Right lobe of liver (tissue), 4 donors: ENCODE results near the gene DSCAML1.

Experiments used
- POLR2A ChIP-seq: fragments of 450-650 bp; IDR thresholded peaks from one replicate; pipeline ENCODE4 v1.6.1; 2017; ENCODE audit warnings: antibody characterized with exemption, mild to moderate bottlenecking
- TF ChIP-seq, protein P1 (sequence below), 4 donors: fragments of 200-600 bp in 3 of 4; fragments of 450-650 bp in 1 of 4; IDR thresholded peaks; one replicate each; pipeline versions ENCODE4 v1.5.1 to v1.8.0; 2016 to 2022; ENCODE audit warnings: antibody characterized with exemption in 4 of 4, mild to moderate bottlenecking in 2 of 4
- donor health status: DM: no; HTN: no; CAD: no.
- donor health status: DM: no; HTN: no; CAD: no.
- donor health status: DM: no; HTN: yes; CAD: no.

DNA sequence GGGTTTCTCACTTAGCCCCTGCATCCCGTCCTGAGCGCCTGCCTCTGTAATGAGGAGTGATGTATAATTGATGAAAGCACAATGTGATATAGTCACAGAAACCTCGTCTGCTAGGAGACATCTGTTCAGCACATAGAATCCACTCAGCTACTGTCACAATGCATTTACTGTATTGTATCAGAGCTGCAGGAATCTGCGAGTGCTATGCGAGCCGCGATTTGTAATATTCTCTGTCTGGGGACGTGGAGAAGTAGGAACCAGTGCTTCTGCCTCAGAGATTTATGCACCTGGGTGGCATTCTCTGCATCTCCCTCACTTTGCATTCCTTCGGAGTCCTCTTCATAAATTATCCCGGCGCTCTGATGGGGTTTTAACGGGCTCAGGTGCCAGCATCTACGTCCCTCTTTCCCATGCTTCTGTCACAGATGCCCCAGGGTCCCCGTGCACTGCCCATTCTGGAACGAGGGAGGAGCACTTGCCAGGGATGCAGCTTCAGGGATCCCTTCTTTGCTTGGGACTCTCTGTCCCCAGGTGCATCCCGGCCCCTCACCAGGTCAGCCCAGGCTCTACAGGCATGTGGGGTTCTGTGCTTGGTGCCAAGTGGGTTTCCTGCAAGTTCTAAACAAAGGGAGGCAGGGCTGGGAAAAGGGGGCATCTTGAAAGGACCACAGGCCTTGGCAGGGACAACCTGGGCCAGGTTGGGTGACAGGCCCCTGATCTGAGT, 205.5 kb downstream of the DSCAML1 start:
- TF ChIP-seq, protein P1, sequence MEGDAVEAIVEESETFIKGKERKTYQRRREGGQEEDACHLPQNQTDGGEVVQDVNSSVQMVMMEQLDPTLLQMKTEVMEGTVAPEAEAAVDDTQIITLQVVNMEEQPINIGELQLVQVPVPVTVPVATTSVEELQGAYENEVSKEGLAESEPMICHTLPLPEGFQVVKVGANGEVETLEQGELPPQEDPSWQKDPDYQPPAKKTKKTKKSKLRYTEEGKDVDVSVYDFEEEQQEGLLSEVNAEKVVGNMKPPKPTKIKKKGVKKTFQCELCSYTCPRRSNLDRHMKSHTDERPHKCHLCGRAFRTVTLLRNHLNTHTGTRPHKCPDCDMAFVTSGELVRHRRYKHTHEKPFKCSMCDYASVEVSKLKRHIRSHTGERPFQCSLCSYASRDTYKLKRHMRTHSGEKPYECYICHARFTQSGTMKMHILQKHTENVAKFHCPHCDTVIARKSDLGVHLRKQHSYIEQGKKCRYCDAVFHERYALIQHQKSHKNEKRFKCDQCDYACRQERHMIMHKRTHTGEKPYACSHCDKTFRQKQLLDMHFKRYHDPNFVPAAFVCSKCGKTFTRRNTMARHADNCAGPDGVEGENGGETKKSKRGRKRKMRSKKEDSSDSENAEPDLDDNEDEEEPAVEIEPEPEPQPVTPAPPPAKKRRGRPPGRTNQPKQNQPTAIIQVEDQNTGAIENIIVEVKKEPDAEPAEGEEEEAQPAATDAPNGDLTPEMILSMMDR (IDR thresholded peaks at IDR 0.05), result no peak
- TF ChIP-seq POLR2A, result no peak
